H1 (cell line): Measurements from ENCODE around the gene PDGFA. TPM values are rescaled to one million over a fixed set of nuclear protein-coding genes. Genes with fewer than 3 reads are reported as not detected.

Experiments
- CHD7 ChIP-seq: fragments of 300-600 bp; sonication (generic); IDR thresholded peaks from 2 replicates; pipeline ENCODE4 v1.7.1; 2012; ENCODE audit warnings: low read length, moderate library complexity, mild to moderate bottlenecking, inconsistent platforms; ENCODE audit not compliant: insufficient replicate concordance
- CTCF ChIP-seq, 3 experiments: IDR thresholded peaks; 1 replicate in 2 of 3; 2 replicates in 1 of 3; pipeline versions ENCODE4 v1.5.1 to v1.6.1; 2011; ENCODE audit warnings: low read length in 3 of 3, mild to moderate bottlenecking in 3 of 3, inconsistent platforms in 2 of 3, low read depth in 1 of 3, moderate library complexity in 1 of 3; ENCODE audit not compliant: insufficient read depth in 1 of 3; ENCODE audit errors: control extremely low read depth in 1 of 3
- EP300 ChIP-seq, 2 experiments: IDR thresholded peaks; 1 replicate in 1 of 2; 2 replicates in 1 of 2; pipeline ENCODE4 v1.6.1; 2011 to 2012; ENCODE audit warnings: low read depth in 2 of 2, low read length in 2 of 2, mild to moderate bottlenecking in 2 of 2, borderline replicate concordance in 1 of 2, inconsistent platforms in 1 of 2, moderate library complexity in 1 of 2
- KDM5A ChIP-seq: fragments of 200-600 bp; IDR thresholded peaks from 2 replicates; pipeline ENCODE4 v1.7.1; 2012; ENCODE audit warnings: mild to moderate bottlenecking, low read length, inconsistent platforms, mixed read lengths
- SAP30 ChIP-seq: fragments of 300-600 bp; sonication (generic); IDR thresholded peaks from 2 replicates; pipeline ENCODE4 v1.7.1; 2012; ENCODE audit warnings: low read length, moderate library complexity, mild to moderate bottlenecking, inconsistent platforms; ENCODE audit not compliant: insufficient read depth, insufficient replicate concordance
- SIN3A ChIP-seq, 2 experiments: IDR thresholded peaks in 1 of 2; conservative IDR thresholded peaks in 1 of 2; 2 replicates each; pipeline ENCODE4 v1.6.1; 2011 to 2012; ENCODE audit warnings: low read length in 2 of 2, improper control_type of control experiment in 1 of 2, low read depth in 1 of 2, mild to moderate bottlenecking in 1 of 2
- TAF7 ChIP-seq: optimal IDR thresholded peaks from 2 replicates; pipeline ENCODE3; 2011; ENCODE audit warnings: low read depth, mild to moderate bottlenecking, inconsistent platforms, low read length, moderate library complexity, borderline replicate concordance
- polyA plus RNA-seq, 7 experiments: library from polyadenylated mRNA; depleted of rRNA in 3 of 7; stranded (reverse) in 5 of 7; unstranded in 2 of 7; fragments of >200 nt in 5 of 7; fragments of 200-250 nt in 2 of 7; gene quantifications; 1 replicate in 5 of 7; 2 replicates in 1 of 7; 4 replicates in 1 of 7; pipeline versions ENCODE4 v1.2.1 to v1.2.3, GENCODE V29; 2011 to 2013; ENCODE audit warnings: missing spikeins in 2 of 7, mixed read lengths in 2 of 7
- total RNA-seq: library from RNA; stranded (reverse); fragmentation: NEBNext Ultra II Directional; extraction: Animal tissue kit (Norgen Biotek cat#: 25700); gene quantifications from 2 replicates; pipeline ENCODE4 v1.2.1, GENCODE V29; 2021
- TF ChIP-seq, protein P1 (sequence below): IDR thresholded peaks from 2 replicates; pipeline ENCODE4 v1.6.1; 2012; ENCODE audit warnings: inconsistent platforms

Gene PDGFA
- total and polyA plus RNA-seq, 2 of the 8 experiments (the other 6 are each of a cell fraction or from before 2014, with no cell fraction given): 21.1 to 43.0 TPM

DNA sequence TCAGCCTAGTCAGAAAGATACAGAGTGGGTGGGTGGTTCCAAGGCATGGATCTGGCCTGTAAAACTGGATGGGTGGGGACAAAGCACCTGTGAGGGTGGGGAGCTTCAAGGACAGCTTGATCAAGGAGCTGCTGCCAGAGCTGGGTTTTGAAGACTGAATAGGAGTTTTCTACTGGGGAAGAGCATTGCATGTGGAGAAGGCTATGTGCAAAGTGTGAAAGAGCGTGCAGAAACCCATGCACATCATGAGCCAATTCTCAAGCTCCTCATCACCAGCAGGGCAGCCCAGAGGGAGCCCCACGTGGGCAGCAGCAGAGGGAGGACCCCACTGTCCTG, 58.6 kb downstream of the PDGFA start (continued):
- TF ChIP-seq CHD7: no peak
- TF ChIP-seq, protein P1, sequence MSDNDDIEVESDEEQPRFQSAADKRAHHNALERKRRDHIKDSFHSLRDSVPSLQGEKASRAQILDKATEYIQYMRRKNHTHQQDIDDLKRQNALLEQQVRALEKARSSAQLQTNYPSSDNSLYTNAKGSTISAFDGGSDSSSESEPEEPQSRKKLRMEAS: no peak
- no peak for TF ChIP-seq EP300 (IDR thresholded peaks at IDR 0.05; ENCODE audit: borderline replicate concordance in 1 of 2, low read depth in 2 of 2, low read length in 2 of 2)
- no peak for TF ChIP-seq CTCF (IDR thresholded peaks at IDR 0.05; ENCODE audit: control extremely low read depth in 1 of 3, insufficient read depth in 1 of 3, low read depth in 1 of 3, low read length in 3 of 3)
- TF ChIP-seq SAP30: no peak
- no peak for TF ChIP-seq TAF7
- TF ChIP-seq SIN3A (conservative IDR thresholded peaks at IDR 0.05 in 1 of 2, IDR thresholded peaks at IDR 0.05 in 1 of 2; ENCODE audit: low read depth in 1 of 2, low read length in 2 of 2): no peak
- TF ChIP-seq KDM5A: no peak
